ENCODE measurements around the gene HS3ST5. TPM values are rescaled to one million over a fixed set of nuclear protein-coding genes. Genes with fewer than 3 reads are reported as not detected.

Gene HS3ST5
- total and polyA plus RNA-seq, 7 donors, result 0.28 to 1.1 (median 0.36) TPM; not detected in 2

DNA sequence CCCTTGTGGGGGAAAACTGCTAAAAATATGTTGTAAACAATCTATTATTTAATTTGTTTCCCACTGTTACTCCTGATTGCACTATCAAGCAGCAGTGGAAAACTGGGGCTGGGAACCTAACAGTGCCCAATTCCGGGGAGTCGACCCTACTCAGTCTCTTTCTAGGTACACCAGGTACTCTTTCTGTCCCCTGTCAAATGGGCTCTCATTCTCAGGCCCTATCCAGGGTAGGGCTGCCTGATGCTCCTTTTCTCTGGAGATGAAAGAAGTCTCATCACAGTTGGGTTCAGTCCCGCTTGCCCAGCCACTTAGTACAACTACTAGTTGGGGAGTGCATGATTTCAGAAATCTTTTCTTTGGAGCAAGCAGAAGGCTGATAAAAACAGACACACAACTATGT, 52.0 kb downstream of the HS3ST5 start:
- Histone ChIP-seq H3K36me3 (no peaks in the 10 kb centered on the region), H3K4me1 (no peaks in the 10 kb centered on the region), H3K9me3 (no peaks in the 10 kb centered on the region), H3K27me3 (no peaks in the 10 kb centered on the region), H3K4me3 (no peak overlapping the region), H3K27ac (no peak overlapping the region)
- intact Hi-C loops (cut with DNase I), result no loop called here
- WGBS, 2 donors, result 91 to 93% methylated on average over 3 of the region's 3 CpGs
- no peak for DNase-seq
- TF ChIP-seq POLR2AphosphoS5 (IDR thresholded peaks at IDR 0.05) (no peak), EP300 (IDR thresholded peaks at IDR 0.05) (no peak), POLR2A (IDR thresholded peaks at IDR 0.05) (no peak)
- TF ChIP-seq, protein P1, sequence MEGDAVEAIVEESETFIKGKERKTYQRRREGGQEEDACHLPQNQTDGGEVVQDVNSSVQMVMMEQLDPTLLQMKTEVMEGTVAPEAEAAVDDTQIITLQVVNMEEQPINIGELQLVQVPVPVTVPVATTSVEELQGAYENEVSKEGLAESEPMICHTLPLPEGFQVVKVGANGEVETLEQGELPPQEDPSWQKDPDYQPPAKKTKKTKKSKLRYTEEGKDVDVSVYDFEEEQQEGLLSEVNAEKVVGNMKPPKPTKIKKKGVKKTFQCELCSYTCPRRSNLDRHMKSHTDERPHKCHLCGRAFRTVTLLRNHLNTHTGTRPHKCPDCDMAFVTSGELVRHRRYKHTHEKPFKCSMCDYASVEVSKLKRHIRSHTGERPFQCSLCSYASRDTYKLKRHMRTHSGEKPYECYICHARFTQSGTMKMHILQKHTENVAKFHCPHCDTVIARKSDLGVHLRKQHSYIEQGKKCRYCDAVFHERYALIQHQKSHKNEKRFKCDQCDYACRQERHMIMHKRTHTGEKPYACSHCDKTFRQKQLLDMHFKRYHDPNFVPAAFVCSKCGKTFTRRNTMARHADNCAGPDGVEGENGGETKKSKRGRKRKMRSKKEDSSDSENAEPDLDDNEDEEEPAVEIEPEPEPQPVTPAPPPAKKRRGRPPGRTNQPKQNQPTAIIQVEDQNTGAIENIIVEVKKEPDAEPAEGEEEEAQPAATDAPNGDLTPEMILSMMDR (IDR thresholded peaks at IDR 0.05), result no peak

DNA sequence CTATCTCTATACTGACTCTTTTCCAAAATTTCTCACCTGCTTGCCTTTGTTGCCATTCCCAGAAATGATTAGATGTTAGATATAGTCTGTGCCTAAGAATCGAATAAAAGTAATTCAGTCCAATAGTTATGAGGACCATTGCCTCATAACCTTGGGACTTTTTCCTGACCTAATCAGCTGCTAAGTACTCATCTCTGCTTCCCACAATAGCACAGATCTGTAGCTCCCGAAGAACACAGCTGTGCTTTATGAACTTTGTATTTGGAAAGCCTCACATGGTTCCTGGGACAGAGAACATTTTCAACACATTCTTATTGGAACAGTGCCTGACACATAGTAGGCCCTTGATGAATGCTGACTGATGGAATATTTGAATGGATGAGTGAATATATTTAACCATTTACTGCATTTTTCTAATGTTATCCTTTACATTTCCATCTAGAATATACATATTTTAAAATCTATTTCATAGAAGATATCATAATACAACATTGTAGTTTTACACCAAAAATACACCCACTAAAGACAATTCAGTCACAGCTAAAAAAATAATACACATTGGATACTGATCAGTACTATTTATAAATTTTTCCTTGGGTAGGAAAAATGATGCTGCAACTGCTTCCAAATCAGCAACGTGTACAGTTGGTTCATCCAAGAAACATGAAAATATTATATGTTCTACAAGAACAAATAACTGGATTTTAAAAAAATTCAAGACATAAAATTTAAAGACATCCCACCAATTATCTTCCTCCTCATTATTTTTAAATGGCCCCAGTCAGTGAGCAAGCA, 53.9 kb downstream of the HS3ST5 start:
- no peak for DNase-seq
- intact Hi-C loops (cut with DNase I), result no loop called here
- WGBS, 2 donors, result 82 to 84% methylated on average over 3 of the region's 3 CpGs
- Histone ChIP-seq H3K36me3 (no peaks in the 10 kb centered on the region), H3K27me3 (no peaks in the 10 kb centered on the region), H3K27ac (no peak overlapping the region), H3K4me3 (no peak overlapping the region), H3K4me1 (no peaks in the 10 kb centered on the region), H3K9me3 (no peaks in the 10 kb centered on the region)
- TF ChIP-seq POLR2A (IDR thresholded peaks at IDR 0.05) (no peak), POLR2AphosphoS5 (IDR thresholded peaks at IDR 0.05) (no peak)

DNA sequence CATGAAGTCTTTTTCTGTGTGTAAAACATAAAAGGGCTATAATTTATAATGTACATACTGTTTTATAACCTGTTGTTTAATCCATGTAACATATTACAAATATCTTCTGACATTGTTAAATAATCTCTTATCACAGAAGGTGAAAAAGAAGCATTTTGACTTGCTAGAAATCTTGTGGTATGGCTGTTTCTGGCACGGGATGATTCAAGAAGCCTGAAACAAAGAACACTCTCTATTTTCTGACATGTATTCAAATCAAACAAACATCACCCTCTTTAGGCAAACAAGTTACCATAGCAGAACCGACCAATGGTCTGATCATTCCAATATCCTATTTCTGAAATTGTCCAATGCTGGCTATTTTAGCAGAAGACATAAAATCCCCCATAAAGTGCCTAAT, 55.4 kb downstream of the HS3ST5 start:
- TF ChIP-seq, protein P1 (IDR thresholded peaks at IDR 0.05), result no peak
- TF ChIP-seq EP300 (IDR thresholded peaks at IDR 0.05) (no peak), POLR2A (IDR thresholded peaks at IDR 0.05) (no peak), POLR2AphosphoS5 (IDR thresholded peaks at IDR 0.05) (no peak)
- H3K4me3 ChIP-seq, result no peak overlapping the region
- no peaks in the 10 kb centered on the region for H3K27me3 ChIP-seq
- H3K36me3 ChIP-seq, result no peaks in the 10 kb centered on the region
- 45 to 79% methylated on average over 2 of the region's 2 CpGs for WGBS, 2 donors
- no peak overlapping the region for H3K27ac ChIP-seq
- intact Hi-C loops (cut with DNase I), result no loop called here
- no peaks in the 10 kb centered on the region for H3K9me3 ChIP-seq
- no peak for DNase-seq
- no peaks in the 10 kb centered on the region for H3K4me1 ChIP-seq

DNA sequence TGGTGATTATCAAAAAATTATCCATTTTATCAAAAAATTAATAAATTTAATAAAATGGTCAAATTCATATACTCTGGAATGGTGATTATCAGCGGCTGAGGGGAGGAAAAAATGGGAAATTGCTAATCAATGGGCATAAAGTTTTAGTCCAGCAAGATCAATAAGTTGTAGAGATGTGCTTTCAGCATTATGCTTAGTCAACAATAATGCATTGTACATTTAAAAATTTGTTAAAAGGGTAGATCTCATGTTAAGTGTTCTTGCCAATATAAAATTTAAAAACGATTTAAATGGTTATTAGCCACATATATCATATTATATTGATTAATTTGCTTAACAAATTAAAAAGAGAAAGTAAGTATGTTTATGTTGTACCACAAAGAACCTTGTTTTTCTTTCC, 56.6 kb downstream of the HS3ST5 start:
- intact Hi-C loops (cut with DNase I), result no loop called here
- H3K9me3 ChIP-seq, result no peaks in the 10 kb centered on the region
- WGBS, 2 donors, result 28 to 64% methylated on average over 2 of the region's 2 CpGs
- no peaks in the 10 kb centered on the region for H3K27me3 ChIP-seq
- no peak overlapping the region for H3K4me3 ChIP-seq
- no peaks in the 10 kb centered on the region for H3K36me3 ChIP-seq
- DNase-seq, result no peak
- TF ChIP-seq POLR2A (IDR thresholded peaks at IDR 0.05), result no peak
- no peak for TF ChIP-seq EP300 (IDR thresholded peaks at IDR 0.05)
- TF ChIP-seq, protein P1 (IDR thresholded peaks at IDR 0.05), result no peak
- no peak for TF ChIP-seq POLR2AphosphoS5 (IDR thresholded peaks at IDR 0.05)
- no peaks in the 10 kb centered on the region for H3K4me1 ChIP-seq
- H3K27ac ChIP-seq, result no peak overlapping the region

DNA sequence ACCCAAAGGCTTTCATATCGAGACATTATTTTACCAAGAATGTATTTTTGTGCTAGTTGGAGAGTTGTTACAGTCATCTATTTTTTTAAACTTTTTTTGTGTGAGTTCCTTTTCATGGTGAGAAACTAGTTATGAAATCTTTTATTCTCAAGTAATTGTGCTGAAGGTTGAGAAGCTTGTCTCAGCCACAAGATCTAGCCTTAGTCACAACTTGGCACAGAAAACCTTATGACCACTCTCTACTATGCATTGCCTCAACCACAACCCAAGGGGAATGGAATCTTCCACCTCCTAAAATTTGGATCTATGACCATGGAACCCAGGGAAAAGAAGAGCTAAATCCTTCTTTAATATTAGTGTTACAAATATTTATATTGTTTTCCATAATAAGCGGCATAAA, 58.5 kb downstream of the HS3ST5 start:
- H3K27me3 ChIP-seq, result no peaks in the 10 kb centered on the region
- DNase-seq, result no peak
- no peaks in the 10 kb centered on the region for H3K4me1 ChIP-seq
- H3K36me3 ChIP-seq, result no peaks in the 10 kb centered on the region
- H3K27ac ChIP-seq, result no peak overlapping the region
- 89 to 92% methylated on average over 2 of the region's 2 CpGs for WGBS, 2 donors
- no peak overlapping the region for H3K4me3 ChIP-seq
- intact Hi-C loops (cut with DNase I), result no loop called here
- TF ChIP-seq, protein P1 (IDR thresholded peaks at IDR 0.05), result no peak
- TF ChIP-seq EP300 (IDR thresholded peaks at IDR 0.05) (no peak), POLR2AphosphoS5 (IDR thresholded peaks at IDR 0.05) (no peak), POLR2A (IDR thresholded peaks at IDR 0.05) (no peak)
- H3K9me3 ChIP-seq, result no peaks in the 10 kb centered on the region

Measured in sigmoid colon (tissue), 7 donors.